Measurements from ENCODE around the gene EBF4.
"Not testable (repeated sequence)": the region's sequence is repeated elsewhere in the genome, so short reads cannot be mapped to it uniquely, and the experiment has no call there.

The EBF4 gene

GRCh38 chr20:2767768-2768631, 75.4 kb downstream of the EBF4 start:
- Histone ChIP-seq H3K27me3 (ENCODE audit: insufficient read depth, low read length) (no peaks in the 10 kb centered on the region), H2BK120ac (ENCODE audit: insufficient read depth, low read length, poor library complexity) (no peak overlapping the region), H4K12ac (ENCODE audit: low read depth, low read length) (no peak overlapping the region), H3K4ac (ENCODE audit: low read depth, low read length) (no peak overlapping the region), H4K91ac (ENCODE audit: low read depth, low read length) (no peak overlapping the region), H3K4me2 (ENCODE audit: low read length) (no peak overlapping the region), H2AK5ac (ENCODE audit: low read length) (no peak overlapping the region), H3K79me2 (ENCODE audit: control insufficient read depth, insufficient read depth, low read length, poor library complexity) (no peaks in the 10 kb centered on the region), H3K36me3 (ENCODE audit: control insufficient read depth in 1 of 2, insufficient read depth in 2 of 2, low read length in 2 of 2) (no peaks in the 10 kb centered on the region), H3K23ac (ENCODE audit: low read length) (no peak overlapping the region), H2BK12ac (ENCODE audit: low read length) (no peak overlapping the region), H3K4me3 (ENCODE audit: low read depth, low read length) (no peak overlapping the region), H2AFZ (ENCODE audit: insufficient read depth, low read length, poor library complexity) (no peak overlapping the region), H3K27ac (ENCODE audit: low read depth, low read length) (no peak overlapping the region), H3K18ac (ENCODE audit: low read length) (no peak overlapping the region), H2BK5ac (ENCODE audit: low read depth, low read length, poor library complexity) (no peak overlapping the region), H3K9ac (ENCODE audit: low read length) (no peak overlapping the region), H3K14ac (ENCODE audit: low read length) (no peak overlapping the region), H4K8ac (ENCODE audit: low read depth, low read length) (no peak overlapping the region), H3K9me3 (ENCODE audit: insufficient read depth, low read depth, low read length) (no peaks in the 10 kb centered on the region), H3K79me1 (ENCODE audit: low read length) (no peaks in the 10 kb centered on the region), H3K4me1 (ENCODE audit: control insufficient read depth in 1 of 2, insufficient read depth in 2 of 2, low read length in 2 of 2) (no peaks in the 10 kb centered on the region)
- no CpG with 5 or more reads among the region's 15 CpGs for WGBS (ENCODE audit: extremely low coverage, insufficient coverage, insufficient read length)
- no peak for DNase-seq

- H2BK120ac ChIP-seq (ENCODE audit: insufficient read depth, low read length, poor library complexity) = no peak overlapping the region
- no peak overlapping the region for H3K9ac ChIP-seq (ENCODE audit: low read length)
- H4K91ac ChIP-seq (ENCODE audit: low read depth, low read length) = no peak overlapping the region
- no peaks in the 10 kb centered on the region for H3K27me3 ChIP-seq (ENCODE audit: insufficient read depth, low read length)
- no peak overlapping the region for H4K8ac ChIP-seq (ENCODE audit: low read depth, low read length)
- no peak overlapping the region for H4K12ac ChIP-seq (ENCODE audit: low read depth, low read length)
- DNase-seq = no peak
- no peak overlapping the region for H3K23ac ChIP-seq (ENCODE audit: low read length)
- H3K4ac ChIP-seq (ENCODE audit: low read depth, low read length) = no peak overlapping the region
- H3K27ac ChIP-seq (ENCODE audit: low read depth, low read length) = no peak overlapping the region
- H3K4me3 ChIP-seq (ENCODE audit: low read depth, low read length) = no peak overlapping the region
- no peak overlapping the region for H3K18ac ChIP-seq (ENCODE audit: low read length)
- no peak overlapping the region for H3K4me2 ChIP-seq (ENCODE audit: low read length)
- H2AK5ac ChIP-seq (ENCODE audit: low read length) = no peak overlapping the region
- H3K4me1 ChIP-seq (ENCODE audit: control insufficient read depth in 1 of 2, insufficient read depth in 2 of 2, low read length in 2 of 2) = no peaks in the 10 kb centered on the region
- no peak overlapping the region for H3K14ac ChIP-seq (ENCODE audit: low read length)
- no peak overlapping the region for H2BK5ac ChIP-seq (ENCODE audit: low read depth, low read length, poor library complexity)
- H2BK12ac ChIP-seq (ENCODE audit: low read length) = no peak overlapping the region
- no peaks in the 10 kb centered on the region for H3K9me3 ChIP-seq (ENCODE audit: insufficient read depth, low read depth, low read length)
- WGBS (ENCODE audit: extremely low coverage, insufficient coverage, insufficient read length) = no CpG with 5 or more reads among the region's 5 CpGs
- no peaks in the 10 kb centered on the region for H3K36me3 ChIP-seq (ENCODE audit: control insufficient read depth in 1 of 2, insufficient read depth in 2 of 2, low read length in 2 of 2)
- H3K79me1 ChIP-seq (ENCODE audit: low read length) = no peaks in the 10 kb centered on the region
- H2AFZ ChIP-seq (ENCODE audit: insufficient read depth, low read length, poor library complexity) = no peak overlapping the region
- no peaks in the 10 kb centered on the region for H3K79me2 ChIP-seq (ENCODE audit: control insufficient read depth, insufficient read depth, low read length, poor library complexity)
These were observed 76.0 kb downstream of the EBF4 start for GRCh38 chr20:2768632-2769015.

GRCh38 chr20:2770091-2770490, 77.5 kb downstream of the EBF4 start:
- H3K14ac ChIP-seq (ENCODE audit: low read length) = peak overlapping the region; percentile 35
- H3K23ac ChIP-seq (ENCODE audit: low read length); H2BK12ac ChIP-seq (ENCODE audit: low read length); H4K91ac ChIP-seq (ENCODE audit: low read depth, low read length); H3K27me3 ChIP-seq (ENCODE audit: insufficient read depth, low read length); H3K18ac ChIP-seq (ENCODE audit: low read length); H3K4me3 ChIP-seq (ENCODE audit: low read depth, low read length); H3K4me1 ChIP-seq (ENCODE audit: control insufficient read depth in 1 of 2, insufficient read depth in 2 of 2, low read length in 2 of 2); DNase-seq; H3K4me2 ChIP-seq (ENCODE audit: low read length); H2AK5ac ChIP-seq (ENCODE audit: low read length); H3K36me3 ChIP-seq (ENCODE audit: control insufficient read depth in 1 of 2, insufficient read depth in 2 of 2, low read length in 2 of 2); H3K79me2 ChIP-seq (ENCODE audit: control insufficient read depth, insufficient read depth, low read length, poor library complexity); H3K27ac ChIP-seq (ENCODE audit: low read depth, low read length); H4K12ac ChIP-seq (ENCODE audit: low read depth, low read length); H3K4ac ChIP-seq (ENCODE audit: low read depth, low read length); H3K9ac ChIP-seq (ENCODE audit: low read length); H4K8ac ChIP-seq (ENCODE audit: low read depth, low read length); H2BK5ac ChIP-seq (ENCODE audit: low read depth, low read length, poor library complexity); H3K79me1 ChIP-seq (ENCODE audit: low read length); H2AFZ ChIP-seq (ENCODE audit: insufficient read depth, low read length, poor library complexity); H3K9me3 ChIP-seq (ENCODE audit: insufficient read depth, low read depth, low read length): not testable (repeated sequence)
- WGBS (ENCODE audit: extremely low coverage, insufficient coverage, insufficient read length) = no CpG with 5 or more reads among the region's 12 CpGs
- peak overlapping the region; percentile 63 for H2BK120ac ChIP-seq (ENCODE audit: insufficient read depth, low read length, poor library complexity)

- H2BK12ac ChIP-seq (ENCODE audit: low read length) = no peak overlapping the region
- no peak overlapping the region for H4K12ac ChIP-seq (ENCODE audit: low read depth, low read length)
- DNase-seq = no peak
- H3K4me1 ChIP-seq (ENCODE audit: control insufficient read depth in 1 of 2, insufficient read depth in 2 of 2, low read length in 2 of 2) = no peaks in the 10 kb centered on the region
- H3K9ac ChIP-seq (ENCODE audit: low read length) = no peak overlapping the region
- H2BK5ac ChIP-seq (ENCODE audit: low read depth, low read length, poor library complexity) = no peak overlapping the region
- H3K9me3 ChIP-seq (ENCODE audit: insufficient read depth, low read depth, low read length) = peaks cover 3% of the 10 kb centered on the region
- no peak overlapping the region for H2AK5ac ChIP-seq (ENCODE audit: low read length)
- H3K4me3 ChIP-seq (ENCODE audit: low read depth, low read length) = no peak overlapping the region
- no peak overlapping the region for H2AFZ ChIP-seq (ENCODE audit: insufficient read depth, low read length, poor library complexity)
- H3K79me2 ChIP-seq (ENCODE audit: control insufficient read depth, insufficient read depth, low read length, poor library complexity) = no peaks in the 10 kb centered on the region
- H3K27me3 ChIP-seq (ENCODE audit: insufficient read depth, low read length) = no peaks in the 10 kb centered on the region
- H3K18ac ChIP-seq (ENCODE audit: low read length) = no peak overlapping the region
- no peak overlapping the region for H3K23ac ChIP-seq (ENCODE audit: low read length)
- no peak overlapping the region for H3K14ac ChIP-seq (ENCODE audit: low read length)
- no peak overlapping the region for H3K27ac ChIP-seq (ENCODE audit: low read depth, low read length)
- H4K8ac ChIP-seq (ENCODE audit: low read depth, low read length) = no peak overlapping the region
- no peak overlapping the region for H2BK120ac ChIP-seq (ENCODE audit: insufficient read depth, low read length, poor library complexity)
- H4K91ac ChIP-seq (ENCODE audit: low read depth, low read length) = no peak overlapping the region
- no CpG with 5 or more reads among the region's 12 CpGs for WGBS (ENCODE audit: extremely low coverage, insufficient coverage, insufficient read length)
- no peak overlapping the region for H3K4ac ChIP-seq (ENCODE audit: low read depth, low read length)
- no peaks in the 10 kb centered on the region for H3K79me1 ChIP-seq (ENCODE audit: low read length)
- no peaks in the 10 kb centered on the region for H3K36me3 ChIP-seq (ENCODE audit: control insufficient read depth in 1 of 2, insufficient read depth in 2 of 2, low read length in 2 of 2)
- no peak overlapping the region for H3K4me2 ChIP-seq (ENCODE audit: low read length)
These were observed 79.1 kb downstream of the EBF4 start for GRCh38 chr20:2771631-2772080.

Data from trophoblast cell (in vitro differentiated cells and primary cell).